ENCODE data around the gene FZD10.

FZD10 gene

DNA sequence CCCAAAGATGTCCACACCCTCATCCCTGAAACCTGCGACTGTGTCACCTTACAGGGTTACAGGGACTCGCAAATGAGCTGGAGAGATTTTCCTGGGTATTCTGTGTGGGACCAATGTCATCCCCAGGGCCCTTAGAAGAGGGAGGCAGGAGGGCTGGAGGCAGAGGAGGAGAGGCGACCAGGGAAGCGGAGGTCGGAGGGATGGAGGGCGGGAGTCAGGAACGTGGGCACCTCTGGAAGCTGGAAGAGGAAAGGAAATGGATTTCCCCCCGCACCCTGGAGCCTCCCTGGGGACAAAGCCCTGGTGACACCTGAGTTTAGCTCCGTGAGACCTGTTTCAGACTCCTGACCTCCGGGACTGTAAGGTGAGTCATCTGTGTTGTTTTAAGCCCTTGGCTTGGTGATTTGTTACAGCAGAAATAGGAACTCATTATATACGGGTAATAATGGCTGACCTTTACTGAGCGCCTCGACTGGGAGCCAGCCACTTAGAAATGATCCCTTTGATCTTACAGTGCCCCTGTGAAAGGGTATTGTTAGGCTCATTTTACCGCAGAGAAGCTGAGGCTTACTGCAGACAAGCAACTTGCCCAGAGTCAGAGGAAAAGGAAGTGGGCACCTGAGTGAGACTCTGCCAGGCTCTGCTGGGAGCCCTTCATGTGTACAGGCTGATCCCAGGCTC lies 29.3 kb upstream of the FZD10 start:
- DNase-seq (ENCODE audit: low read depth in 2 of 2) = no peak

DNA sequence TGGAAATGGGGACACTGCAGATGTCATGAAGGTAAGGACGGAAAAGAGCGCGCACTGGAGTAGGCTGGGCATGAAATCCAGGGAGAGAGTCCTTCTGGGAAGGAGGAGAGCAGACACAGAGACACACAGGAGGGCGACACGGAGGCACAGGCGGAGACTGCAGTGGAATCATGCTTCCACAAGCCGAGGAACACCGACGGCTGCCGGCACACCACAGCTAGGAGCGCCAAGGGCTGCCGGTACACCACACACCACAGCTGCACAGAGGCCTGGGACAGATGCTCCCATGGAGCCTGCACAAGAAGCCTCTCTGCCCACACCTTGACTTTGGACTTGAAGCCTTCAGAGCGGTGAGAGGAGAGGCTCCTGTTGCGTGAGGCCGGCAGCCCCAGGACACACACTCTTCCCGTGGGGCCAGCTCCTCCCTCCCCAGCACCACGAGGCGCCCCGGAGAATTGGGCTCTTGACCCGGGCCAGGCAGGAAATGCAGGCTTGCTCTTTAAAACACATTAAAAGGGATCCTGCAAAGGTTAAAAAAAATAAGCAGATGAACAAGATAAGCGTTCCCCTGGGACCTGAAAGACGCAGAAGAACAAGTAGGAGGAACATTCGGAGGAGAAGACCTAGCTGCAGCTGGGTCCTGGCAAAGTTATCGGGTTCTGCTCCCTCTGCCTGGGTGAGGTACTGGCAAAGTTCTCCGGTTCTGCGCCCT lies 28.3 kb upstream of the FZD10 start:
- DNase-seq (ENCODE audit: low read depth in 2 of 2) = no peak

DNA sequence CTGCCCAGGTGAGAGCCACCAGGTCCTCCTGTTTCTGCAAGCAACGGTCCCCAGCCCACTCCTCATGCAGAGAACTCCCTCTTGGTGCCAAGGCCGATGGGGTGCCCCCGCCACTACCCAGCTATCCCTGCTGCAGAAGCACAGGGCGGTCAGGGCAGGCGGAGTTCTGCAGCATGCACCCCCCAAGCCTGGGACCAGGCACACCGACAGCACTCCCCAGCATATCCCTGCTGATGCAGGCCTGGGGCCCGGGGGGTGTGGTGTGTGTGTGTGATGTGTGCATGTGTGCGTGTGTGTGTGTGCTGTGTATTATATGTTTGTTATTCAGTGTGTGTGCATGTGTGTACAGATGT lies 27.7 kb upstream of the FZD10 start:
- no peak for DNase-seq (ENCODE audit: low read depth in 2 of 2)

DNA sequence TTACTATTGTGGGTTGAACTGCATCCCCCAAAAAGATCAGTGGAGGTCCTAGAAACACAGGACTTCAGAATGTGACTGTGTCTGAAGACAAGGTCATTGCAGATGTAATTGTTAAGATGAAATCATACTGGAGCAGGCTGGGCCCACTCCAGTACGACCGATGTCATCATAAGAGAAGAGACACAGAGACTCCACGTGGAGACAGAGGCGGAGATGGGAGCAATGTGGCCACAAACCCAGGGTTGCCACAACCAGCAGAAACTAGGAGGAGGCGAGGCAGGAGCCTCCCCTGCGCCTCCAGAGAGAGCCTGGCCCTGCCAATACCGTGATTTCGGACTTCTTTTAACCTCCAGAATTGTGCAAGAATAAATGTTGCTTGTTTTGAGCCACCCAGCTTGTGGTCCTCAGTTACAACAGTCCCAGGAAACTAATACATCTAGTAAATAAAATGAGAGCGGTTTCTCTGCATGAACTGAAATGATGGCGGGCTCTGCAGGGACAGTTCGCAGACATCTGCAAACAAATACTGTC lies 25.7 kb upstream of the FZD10 start:
- DNase-seq (ENCODE audit: low read depth in 2 of 2) = no peak

DNA sequence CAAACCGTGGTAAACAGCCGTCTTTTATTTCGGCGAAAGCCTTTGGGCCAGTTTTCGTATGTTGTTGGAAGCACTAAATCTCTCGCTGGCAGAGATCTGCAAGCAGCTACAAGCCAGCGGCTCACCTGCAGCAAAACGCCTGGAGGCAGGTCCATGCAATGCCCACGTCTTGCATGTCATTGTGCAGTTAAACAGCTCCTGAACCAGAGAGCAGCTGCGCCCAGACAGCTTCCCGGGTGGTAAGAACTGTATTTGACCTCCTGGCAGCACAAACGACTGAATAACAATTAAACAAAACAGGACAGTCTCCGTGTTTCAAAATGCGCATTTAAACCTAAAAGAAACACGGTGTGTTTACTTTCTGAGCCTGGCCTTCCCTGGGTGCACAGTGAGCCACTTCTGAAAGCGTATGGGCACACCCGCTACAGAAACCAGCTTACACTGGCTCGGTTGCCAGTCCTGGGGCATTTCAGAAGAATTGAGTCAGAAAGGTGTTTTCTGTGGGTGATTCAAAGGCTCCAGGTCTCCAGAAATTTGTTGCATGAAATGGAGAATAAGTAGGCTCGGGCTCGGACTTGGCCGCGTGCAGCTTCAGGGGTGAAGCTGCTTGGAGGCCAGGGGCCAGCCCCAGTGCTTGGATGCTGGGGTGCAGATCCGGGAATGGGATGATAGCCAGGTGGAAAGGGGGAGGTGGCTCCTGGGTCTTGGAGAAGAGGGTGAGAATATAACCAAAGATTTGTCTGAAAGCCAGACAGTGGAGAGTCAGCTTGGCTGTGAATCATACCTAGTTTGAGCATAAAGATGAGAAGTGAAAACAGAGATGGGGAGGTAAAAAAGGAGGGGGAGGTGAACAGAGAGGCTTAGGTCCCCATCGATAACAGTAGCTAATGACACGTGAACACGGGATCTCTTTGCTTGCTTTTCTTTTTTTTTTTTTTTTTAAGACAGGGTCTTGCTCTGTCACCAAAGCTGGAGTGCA lies 24.9 kb upstream of the FZD10 start:
- DNase-seq (ENCODE audit: low read depth in 2 of 2) = no peak

DNA sequence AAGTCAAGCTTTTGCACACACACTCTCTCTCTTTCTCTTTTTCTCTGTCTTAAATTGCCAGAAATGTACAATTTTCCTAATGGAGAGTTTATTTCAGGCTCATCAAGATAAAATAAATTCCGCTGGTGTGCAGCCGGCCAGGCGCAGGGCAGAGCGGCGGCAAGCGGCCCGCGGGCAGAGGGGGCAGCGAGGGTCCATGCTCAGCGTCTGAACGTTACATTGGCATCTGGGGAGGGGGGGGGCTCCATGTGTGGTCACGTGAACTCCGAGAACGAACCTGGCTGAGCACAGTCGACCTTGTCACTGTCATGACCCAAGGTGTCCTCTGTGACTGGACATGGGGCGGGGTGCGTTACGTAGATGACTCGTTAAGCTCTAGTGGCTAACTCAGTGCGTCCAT lies 23.8 kb upstream of the FZD10 start:
- DNase-seq (ENCODE audit: low read depth in 2 of 2) = no peak

DNA sequence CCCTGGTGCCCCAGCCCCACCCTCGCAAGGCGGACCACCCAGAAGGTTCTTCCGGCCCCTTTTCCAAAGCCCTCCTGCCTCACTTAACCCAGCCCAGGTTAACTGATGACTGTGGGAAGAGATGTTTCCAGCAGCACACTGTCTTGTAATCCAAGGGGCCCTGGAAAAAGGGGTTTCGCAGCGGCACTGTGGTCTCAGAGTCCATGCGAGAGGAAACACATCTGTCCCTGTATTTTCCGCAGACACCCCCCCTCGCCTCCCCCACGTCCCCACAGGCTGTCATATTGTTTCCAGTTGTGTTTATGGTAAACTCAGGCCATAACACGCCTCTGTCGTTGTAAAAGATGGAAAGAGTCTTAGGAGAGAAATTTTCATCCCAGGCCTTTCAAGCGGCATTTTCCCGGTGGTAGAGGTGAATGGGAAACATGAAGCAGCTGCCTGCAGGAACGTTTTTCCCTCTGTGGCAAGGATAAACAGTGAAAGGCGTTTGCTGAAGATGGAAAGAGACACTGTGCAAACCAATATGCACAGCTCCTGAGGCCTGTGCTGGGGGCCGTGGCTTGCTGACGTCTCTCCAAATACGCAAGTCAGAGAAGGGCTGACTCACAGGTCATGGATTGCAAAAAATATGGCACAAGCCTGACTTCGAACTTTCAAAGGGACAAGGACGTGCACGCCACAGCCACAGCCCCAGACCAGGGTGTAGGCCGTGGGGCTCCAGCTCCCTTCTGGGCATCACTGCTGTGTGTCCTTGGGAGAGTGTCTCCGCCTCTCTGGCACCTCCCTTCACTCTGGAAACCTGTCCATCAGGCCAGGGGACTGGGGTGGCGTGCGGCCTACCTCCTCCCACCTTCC lies 22.5 kb upstream of the FZD10 start:
- no peak for DNase-seq (ENCODE audit: low read depth in 2 of 2)

DNA sequence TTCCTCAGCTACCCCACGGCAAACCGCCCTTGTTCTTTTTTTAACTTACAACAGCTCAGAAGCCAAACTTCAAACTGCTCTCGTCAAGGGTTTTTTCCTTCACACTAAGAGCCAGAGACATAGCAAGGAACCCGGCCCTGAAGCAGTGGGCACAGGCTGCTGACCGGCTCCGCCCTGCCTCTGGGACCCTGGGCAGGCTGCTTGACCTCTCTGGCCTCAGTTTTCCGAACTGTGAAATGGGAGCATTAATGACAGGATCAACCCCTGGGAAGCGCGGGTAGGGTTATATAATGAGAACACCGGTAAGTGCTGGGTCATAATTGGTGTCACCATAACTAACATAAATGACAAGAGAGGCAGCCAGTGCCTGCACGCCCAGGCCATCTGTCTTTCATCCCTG lies 21.2 kb upstream of the FZD10 start:
- DNase-seq (ENCODE audit: low read depth in 2 of 2) = no peak

DNA sequence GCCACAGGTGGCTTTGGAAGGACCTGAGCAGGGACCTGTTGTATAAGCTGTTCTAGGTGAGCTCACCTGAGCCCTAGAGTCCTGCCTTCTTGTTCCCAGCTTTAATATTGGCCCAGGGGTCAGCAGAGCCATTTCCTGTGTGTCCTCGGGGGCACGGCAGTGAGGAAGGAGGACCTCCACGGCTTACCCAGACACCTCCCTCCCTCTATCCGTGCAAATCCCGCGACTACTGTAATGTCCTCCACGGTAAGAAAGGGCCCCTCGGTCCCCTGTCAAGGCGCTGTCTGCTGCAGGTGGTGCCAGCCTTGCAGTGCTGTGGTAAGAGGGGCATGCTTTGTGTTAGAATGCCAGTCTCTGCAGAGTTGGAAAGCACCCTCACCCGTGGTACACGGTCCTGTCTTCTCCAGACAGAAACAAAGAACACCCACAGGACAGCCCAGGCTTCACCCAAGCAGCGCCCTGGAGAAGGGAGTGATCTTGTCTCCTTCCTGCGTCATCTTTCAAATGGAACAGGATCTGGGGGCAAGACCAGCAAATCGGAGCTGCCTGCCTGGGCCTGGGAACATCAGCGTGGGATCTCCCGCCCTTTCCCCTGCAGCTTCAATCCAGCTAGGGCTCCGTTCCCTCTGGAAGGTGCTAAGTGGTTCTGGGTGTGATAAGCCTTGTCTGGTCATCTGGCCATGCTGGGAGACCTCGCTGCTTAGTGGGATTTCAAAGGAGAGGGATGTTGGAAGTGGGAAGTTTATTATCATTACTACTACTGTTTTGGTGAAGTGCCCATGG lies 20.2 kb upstream of the FZD10 start:
- no peak for DNase-seq (ENCODE audit: low read depth in 2 of 2)

DNA sequence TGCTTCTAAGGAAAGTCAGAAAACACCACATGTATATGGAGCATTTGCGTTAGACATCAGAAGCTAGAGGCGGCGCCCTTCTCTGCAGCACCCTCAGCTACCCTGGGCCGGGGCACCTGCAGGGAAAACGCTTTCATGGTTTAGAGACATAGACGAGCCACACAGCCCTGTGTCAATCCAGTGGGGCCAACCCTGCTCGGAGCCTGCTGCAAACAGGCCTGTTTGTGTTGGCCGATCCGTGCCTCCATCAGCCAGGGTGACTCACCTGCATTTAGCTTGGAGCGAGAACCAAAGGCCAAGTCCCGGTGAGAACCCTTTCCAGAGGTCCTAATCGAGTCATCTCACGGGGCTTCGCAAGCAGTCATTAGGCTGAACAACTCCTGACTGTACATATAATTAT lies 19.5 kb upstream of the FZD10 start:
- no peak for DNase-seq (ENCODE audit: low read depth in 2 of 2)

DNA sequence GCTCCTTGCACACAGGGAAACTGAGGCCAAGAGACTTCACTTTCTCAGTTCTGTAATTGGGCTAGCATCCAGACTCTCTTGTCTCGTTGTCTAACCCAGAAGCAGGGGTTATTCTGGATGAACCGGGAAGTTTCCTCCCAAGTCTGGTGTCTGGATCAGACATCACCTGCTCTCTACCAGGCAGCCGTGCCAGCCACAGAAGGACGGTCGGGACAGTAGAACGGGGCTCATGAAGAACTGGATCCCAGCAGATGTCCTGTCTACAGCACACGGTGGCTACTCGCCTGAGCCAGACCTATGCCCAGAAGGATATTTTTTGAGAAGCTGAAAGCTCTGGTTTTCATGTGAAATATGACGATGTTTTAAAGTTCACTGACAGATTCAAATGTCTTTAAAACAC lies 19.1 kb upstream of the FZD10 start:
- no peak for DNase-seq (ENCODE audit: low read depth in 2 of 2)

DNA sequence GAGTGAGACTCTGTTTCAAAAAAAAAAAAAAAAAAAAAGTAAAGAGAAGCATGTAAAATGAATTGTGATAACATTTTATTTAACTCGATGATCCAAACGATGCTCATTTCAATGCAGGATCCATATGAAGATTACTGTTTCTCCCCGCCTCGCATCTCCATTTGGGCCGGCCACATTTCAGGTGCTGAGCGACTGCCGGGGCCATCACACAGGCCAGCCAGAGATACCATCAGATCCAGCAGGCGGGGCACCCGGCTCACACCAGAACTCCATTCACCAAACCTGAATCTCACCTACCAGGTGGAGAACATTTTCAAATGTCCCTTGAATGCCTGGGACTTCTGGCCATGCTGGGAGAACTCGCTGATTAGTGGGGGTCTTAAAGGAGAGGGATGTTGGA lies 18.0 kb upstream of the FZD10 start:
- no peak for DNase-seq (ENCODE audit: low read depth in 2 of 2)

DNA sequence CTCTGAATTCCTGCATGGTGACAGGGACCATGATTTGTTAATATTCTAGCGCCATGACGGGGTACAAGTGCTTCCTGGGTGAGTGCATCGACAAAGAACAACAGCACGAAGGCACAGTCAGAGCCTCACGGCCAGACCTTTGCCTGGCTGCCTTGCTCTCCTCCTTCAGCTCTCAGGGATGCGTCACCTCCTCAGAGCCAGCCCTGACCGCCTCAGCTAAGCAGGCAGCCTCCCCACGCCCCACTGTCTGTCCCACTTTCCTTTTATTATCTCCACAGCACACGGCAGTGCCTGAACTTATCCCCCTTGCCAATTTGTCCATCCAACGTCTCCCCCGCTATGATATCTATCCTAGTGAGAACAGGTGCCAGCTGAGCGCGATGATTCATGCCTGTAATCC lies 16.5 kb upstream of the FZD10 start:
- DNase-seq (ENCODE audit: low read depth in 2 of 2) = no peak

DNA sequence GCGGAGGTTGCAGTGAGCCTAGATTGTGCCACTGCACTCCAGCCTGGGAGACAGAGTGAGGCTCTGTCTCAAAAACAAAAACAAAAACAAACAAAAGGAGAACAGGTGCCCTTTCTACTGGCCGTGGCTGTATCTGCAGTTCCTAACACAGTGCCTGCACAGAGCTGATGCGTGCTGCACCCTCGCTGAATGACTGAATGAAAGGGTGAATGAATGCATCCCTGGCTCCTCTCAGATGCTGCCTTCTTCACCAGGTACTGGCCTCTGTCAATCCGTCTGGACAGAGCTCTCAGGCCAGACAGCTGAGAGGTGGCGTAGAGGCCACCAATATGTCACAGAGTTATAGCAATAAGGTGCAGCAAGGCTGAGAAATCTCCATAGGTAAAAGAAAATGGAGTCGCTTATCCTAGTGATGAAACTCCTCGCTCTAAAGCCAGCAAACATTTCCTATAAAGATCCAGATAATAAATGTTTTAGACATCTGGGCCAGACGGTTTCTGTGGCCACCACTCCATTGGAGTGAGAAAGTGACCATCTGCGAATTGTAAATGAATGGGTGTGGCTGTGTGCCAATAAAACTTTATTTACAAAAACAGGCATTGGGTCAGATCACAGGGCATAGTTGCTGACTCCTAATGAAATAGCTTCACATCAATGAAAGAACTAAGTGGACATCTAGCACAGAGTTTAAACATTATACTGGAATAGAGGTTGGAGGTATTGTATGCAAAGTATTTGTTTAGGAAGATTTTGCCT lies 15.9 kb upstream of the FZD10 start:
- no peak for DNase-seq (ENCODE audit: low read depth in 2 of 2)

DNA sequence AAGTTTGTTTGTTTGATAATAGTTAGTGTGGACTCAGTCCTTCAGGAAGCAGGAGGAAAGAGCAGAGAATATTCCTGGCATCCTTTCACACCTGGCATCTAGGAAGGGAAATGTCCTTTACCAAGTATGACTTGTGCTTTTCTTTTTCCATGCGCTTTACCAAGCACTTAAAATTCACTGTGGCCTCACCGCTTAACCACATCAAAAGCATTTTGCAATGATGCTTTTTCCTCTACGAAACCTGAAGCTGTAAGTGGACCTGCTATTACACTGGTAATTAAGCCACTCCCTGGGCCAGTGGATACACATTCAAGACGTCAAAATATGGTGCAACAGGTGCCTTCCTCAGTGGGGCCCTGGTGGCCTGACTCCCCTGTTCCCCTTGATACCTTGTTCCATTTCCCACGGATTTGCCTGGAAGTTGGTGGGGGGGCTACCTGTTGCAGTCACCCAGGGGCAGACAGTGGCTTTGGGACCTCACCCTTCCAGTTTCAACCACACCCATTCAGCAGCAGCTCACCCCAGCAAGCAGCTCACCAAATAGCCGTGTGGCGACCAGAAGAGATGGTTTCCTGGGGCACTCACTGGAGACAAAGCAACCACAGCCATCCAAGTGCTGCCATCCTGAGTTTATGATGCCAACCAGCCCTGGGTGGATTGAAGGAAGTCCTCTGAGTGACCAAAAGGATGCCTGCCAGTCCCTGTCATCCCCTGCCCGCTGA lies 14.2 kb upstream of the FZD10 start:
- DNase-seq (ENCODE audit: low read depth in 2 of 2) = no peak

DNA sequence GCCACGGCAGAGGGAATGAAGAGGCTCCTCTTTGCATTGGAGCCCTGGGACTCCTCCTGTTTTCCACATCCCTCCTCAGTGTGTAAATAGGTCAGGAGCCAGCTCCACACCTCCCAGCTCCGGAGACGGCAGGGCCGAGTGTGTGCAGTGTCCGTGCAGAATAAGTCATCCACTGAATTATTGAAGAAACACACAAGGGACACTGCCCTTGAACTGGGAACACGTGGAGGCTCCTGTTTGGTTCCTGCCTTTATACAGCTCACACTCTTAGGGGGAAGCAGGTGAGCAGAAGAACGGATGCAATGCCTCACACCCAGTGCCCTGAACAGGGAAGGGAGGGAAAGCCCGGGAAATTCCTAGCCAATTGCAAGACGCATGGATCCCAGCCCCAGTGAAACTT lies 10.4 kb upstream of the FZD10 start:
- DNase-seq (ENCODE audit: low read depth in 2 of 2) = no peak

DNA sequence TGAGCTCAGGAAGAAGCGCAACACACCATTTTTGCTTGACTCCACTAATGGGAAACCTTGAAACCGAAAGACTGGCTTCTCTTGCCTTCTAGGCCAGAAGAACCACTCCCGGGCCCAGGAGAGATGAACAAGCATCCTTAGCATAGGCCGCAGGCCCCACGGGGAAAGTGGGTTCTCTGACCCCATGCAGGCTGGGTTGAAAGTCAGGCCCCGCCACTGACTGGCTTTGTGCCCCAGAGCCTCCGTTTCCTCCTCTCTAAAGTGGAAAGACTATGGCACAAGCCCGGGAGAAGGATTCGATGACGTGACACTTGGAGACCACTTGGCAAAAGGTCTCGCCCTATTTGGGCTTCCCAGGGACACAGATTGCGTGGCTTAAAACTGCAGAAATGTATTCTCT lies 9.9 kb upstream of the FZD10 start:
- DNase-seq (ENCODE audit: low read depth in 2 of 2) = no peak

DNA sequence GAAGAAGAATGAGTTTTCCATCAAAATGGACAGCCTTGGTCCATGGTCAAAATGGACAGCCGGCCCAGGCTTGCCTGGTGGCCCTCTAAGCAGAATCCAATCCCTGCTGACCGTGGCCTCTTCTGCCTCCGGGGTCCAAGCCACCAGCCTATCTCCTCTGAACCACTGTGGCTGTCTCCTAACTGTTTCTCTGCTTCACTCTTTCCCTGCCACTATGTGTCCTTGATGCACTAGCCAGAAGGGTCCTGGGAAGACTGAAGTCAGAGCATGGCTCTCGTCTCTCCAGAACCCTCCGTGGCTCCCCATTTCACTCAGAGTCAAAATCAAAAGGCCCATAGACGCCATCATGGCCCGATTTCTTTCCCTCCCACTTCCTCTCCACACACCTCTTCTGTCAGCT lies 8.5 kb upstream of the FZD10 start:
- no peak for DNase-seq (ENCODE audit: low read depth in 2 of 2)
